CD4-positive, alpha-beta T cell treated with Interleukin-4 for 4 hours (primary cell): Measurements from ENCODE around the gene ILRUN.
A peak's percentile ranks its signal among the peaks of the same experiment; 100 is the strongest.
"Not testable (repeated sequence)": the region's sequence is repeated elsewhere in the genome, so short reads cannot be mapped to it uniquely, and the experiment has no call there.

Experiments
- DNase-seq: peaks from one replicate; pipeline ENCODE4 v3.0.0-alpha.2; 2020

ILRUN gene

GRCh38 chr6:34696189-34696738 is 303 bp downstream of the ILRUN start:
- DNase-seq = no peak

- DNase-seq = no peak
Observed at GRCh38 chr6:34695729-34696188, 808 bp downstream of the ILRUN start.

GRCh38 chr6:34692280-34692679 is 4.3 kb downstream of the ILRUN start:
- no peak for DNase-seq

- DNase-seq = no peak
Observed at GRCh38 chr6:34689742-34690141, 6.8 kb downstream of the ILRUN start.

- no peak for DNase-seq
Observed at GRCh38 chr6:34688956-34689355, 7.6 kb downstream of the ILRUN start.

- no peak for DNase-seq
Observed at GRCh38 chr6:34684919-34685318, 11.6 kb downstream of the ILRUN start.

GRCh38 chr6:34684364-34684763 is 12.2 kb downstream of the ILRUN start:
- no peak for DNase-seq

- DNase-seq = no peak
Observed at GRCh38 chr6:34680802-34681515, 15.6 kb downstream of the ILRUN start.

- not testable (repeated sequence) for DNase-seq
Observed at GRCh38 chr6:34680313-34680712, 16.3 kb downstream of the ILRUN start.

GRCh38 chr6:34679552-34680253 is 16.9 kb downstream of the ILRUN start:
- no peak for DNase-seq

GRCh38 chr6:34676140-34676539 is 20.4 kb downstream of the ILRUN start:
- no peak for DNase-seq

- DNase-seq = not testable (repeated sequence)
Observed at GRCh38 chr6:34674930-34675329, 21.6 kb downstream of the ILRUN start.

GRCh38 chr6:34674268-34674639 is 22.3 kb downstream of the ILRUN start:
- DNase-seq = no peak

GRCh38 chr6:34673064-34673463 is 23.5 kb downstream of the ILRUN start:
- DNase-seq = no peak

GRCh38 chr6:34672657-34673043 is 23.9 kb downstream of the ILRUN start:
- no peak for DNase-seq

- peak; percentile 92 for DNase-seq
Observed at GRCh38 chr6:34671801-34672656, 24.5 kb downstream of the ILRUN start.

- no peak for DNase-seq
Observed at GRCh38 chr6:34671367-34671766, 25.2 kb downstream of the ILRUN start.

GRCh38 chr6:34668799-34669198 is 27.8 kb downstream of the ILRUN start:
- DNase-seq = not testable (repeated sequence)

- DNase-seq = no peak
Observed at GRCh38 chr6:34667481-34668238, 28.9 kb downstream of the ILRUN start.

GRCh38 chr6:34665019-34665418 is 31.5 kb downstream of the ILRUN start:
- DNase-seq = no peak

- DNase-seq = no peak
Observed at GRCh38 chr6:34664256-34664971, 32.2 kb downstream of the ILRUN start.

GRCh38 chr6:34663831-34664255 is 32.7 kb downstream of the ILRUN start:
- DNase-seq = no peak
